ENCODE data around the gene ANKRD33.

Gene ANKRD33

GRCh38 chr12:51890133-51890464, 2.2 kb downstream of the ANKRD33 start:
- no peak for TF ChIP-seq SNAI2 (CRISPR knock-in tag; IDR thresholded peaks at IDR 0.05)
- no peak for TF ChIP-seq ZFP30 (CRISPR knock-in tag; IDR thresholded peaks at IDR 0.05)
- TF ChIP-seq PPARA (CRISPR knock-in tag; IDR thresholded peaks at IDR 0.05; ENCODE audit: borderline replicate concordance), result no peak
- TF ChIP-seq TCF4 (CRISPR knock-in tag; IDR thresholded peaks at IDR 0.05; ENCODE audit: borderline replicate concordance), result no peak
- TF ChIP-seq POU6F1 (CRISPR knock-in tag; IDR thresholded peaks at IDR 0.05; ENCODE audit: borderline replicate concordance, low read depth), result no peak
- TF ChIP-seq ESRRG (CRISPR knock-in tag; IDR thresholded peaks at IDR 0.05), result no peak
- TF ChIP-seq TOX (CRISPR knock-in tag; IDR thresholded peaks at IDR 0.05; ENCODE audit: borderline replicate concordance), result no peak
- TF ChIP-seq CSRNP3 (CRISPR knock-in tag; IDR thresholded peaks at IDR 0.05), result no peak
- ATAC-seq, result no peak

GRCh38 chr12:51890511-51891171, 2.7 kb downstream of the ANKRD33 start:
- no peak for ATAC-seq

GRCh38 chr12:51891843-51892242, 3.9 kb downstream of the ANKRD33 start:
- ATAC-seq, result no peak
- TF ChIP-seq PPARA (CRISPR knock-in tag; IDR thresholded peaks at IDR 0.05; ENCODE audit: borderline replicate concordance) (no peak), ARNTL (CRISPR knock-in tag; IDR thresholded peaks at IDR 0.05; ENCODE audit: borderline replicate concordance, low read depth) (no peak), ZFP30 (CRISPR knock-in tag; IDR thresholded peaks at IDR 0.05) (no peak), TSHZ2 (CRISPR knock-in tag; IDR thresholded peaks at IDR 0.05) (no peak), ZFP3 (CRISPR knock-in tag; IDR thresholded peaks at IDR 0.05) (no peak), OSR1 (CRISPR knock-in tag; IDR thresholded peaks at IDR 0.05) (no peak), SNAI2 (CRISPR knock-in tag; IDR thresholded peaks at IDR 0.05) (no peak), RARB (CRISPR knock-in tag; IDR thresholded peaks at IDR 0.05) (no peak), TOX (CRISPR knock-in tag; IDR thresholded peaks at IDR 0.05; ENCODE audit: borderline replicate concordance) (no peak), POU6F1 (CRISPR knock-in tag; IDR thresholded peaks at IDR 0.05; ENCODE audit: borderline replicate concordance, low read depth) (no peak), TCF4 (CRISPR knock-in tag; IDR thresholded peaks at IDR 0.05; ENCODE audit: borderline replicate concordance) (no peak), PATZ1 (CRISPR knock-in tag; IDR thresholded peaks at IDR 0.05; ENCODE audit: borderline replicate concordance) (no peak), ESRRG (CRISPR knock-in tag; IDR thresholded peaks at IDR 0.05) (no peak)

More at GRCh38 chr12:51890511-51891171, 2.7 kb downstream of the ANKRD33 start:
- TF ChIP-seq ZNF8 (CRISPR knock-in tag; IDR thresholded peaks at IDR 0.05) (no peak), CSRNP3 (CRISPR knock-in tag; IDR thresholded peaks at IDR 0.05) (no peak), RARB (CRISPR knock-in tag; IDR thresholded peaks at IDR 0.05) (no peak), ZC3H10 (CRISPR knock-in tag; IDR thresholded peaks at IDR 0.05) (no peak), ARNTL (CRISPR knock-in tag; IDR thresholded peaks at IDR 0.05; ENCODE audit: borderline replicate concordance, low read depth) (no peak), TSHZ2 (CRISPR knock-in tag; IDR thresholded peaks at IDR 0.05) (no peak)
